ENCODE measurements around the gene SPA17. TPM values are rescaled to one million over a fixed set of nuclear protein-coding genes. Genes with fewer than 3 reads are reported as not detected.

The SPA17 gene
- total RNA-seq, 2 experiments from 2014 or later, result 5.1 to 5.5 TPM

- no peak overlapping the region for H3K4me2 ChIP-seq (ENCODE audit: low read length)
- TF ChIP-seq CTCF (conservative IDR thresholded peaks at IDR 0.05; ENCODE audit: low read length), result no peak
- no peak for TF ChIP-seq EZH2phosphoT487 (IDR thresholded peaks at IDR 0.05; ENCODE audit: borderline replicate concordance, low read depth, low read length)
- CTCF ChIA-PET (ENCODE audit: unreplicated experiment), result no interaction called here
- H4K20me1 ChIP-seq (ENCODE audit: insufficient read depth, low read length), result no peaks in the 10 kb centered on the region
- intact Hi-C loops (cut with micrococcal nuclease; ENCODE audit: unreplicated experiment), result no loop called here
- no TSS peak for BruUV-seq (replicated peaks)
- DNase-seq (ENCODE audit: low spot score), result no peak
- no peaks in the 10 kb centered on the region for H3K36me3 ChIP-seq (ENCODE audit: insufficient read depth, low read length)
- no peaks in the 10 kb centered on the region for H3K9me2 ChIP-seq (ENCODE audit: insufficient read depth, low read length)
- no peaks in the 10 kb centered on the region for H3K79me2 ChIP-seq (ENCODE audit: insufficient read depth, low read depth, low read length)
- no peak overlapping the region for H3K4me3 ChIP-seq (ENCODE audit: low read depth, low read length, poor library complexity, severe bottlenecking)
- POLR2A ChIA-PET, result interaction anchor here (0.5 kb wide), 1 partner anchor 1583 kb away, joined by 4 read pairs; no protein-coding TSS in a partner anchor
- peaks cover 30% of the 10 kb centered on the region for H3K4me1 ChIP-seq (ENCODE audit: insufficient read depth, low read length, poor library complexity, severe bottlenecking)
- no peak overlapping the region for H3K27ac ChIP-seq (ENCODE audit: low read depth, low read length, poor library complexity, severe bottlenecking)
- H2AFZ ChIP-seq (ENCODE audit: low read length), result no peak overlapping the region
- peaks cover 5% of the 10 kb centered on the region; the same call in 1 of the 2 replicates for H3K9me3 ChIP-seq (ENCODE audit: low read length)
Observed at GRCh38 chr11:124667601-124668000, 6.1 kb upstream of the SPA17 start.

GRCh38 chr11:124669193-124669592 is 4.5 kb upstream of the SPA17 start:
- Histone ChIP-seq H2AFZ (ENCODE audit: low read length) (no peak overlapping the region), H3K4me3 (ENCODE audit: low read depth, low read length, poor library complexity, severe bottlenecking) (no peak overlapping the region), H3K4me1 (ENCODE audit: insufficient read depth, low read length, poor library complexity, severe bottlenecking) (peaks cover 35% of the 10 kb centered on the region), H3K9me3 (ENCODE audit: low read length) (peaks cover 5% of the 10 kb centered on the region; the same call in 1 of the 2 replicates), H3K79me2 (ENCODE audit: insufficient read depth, low read depth, low read length) (no peaks in the 10 kb centered on the region), H3K36me3 (ENCODE audit: insufficient read depth, low read length) (no peaks in the 10 kb centered on the region), H3K27ac (ENCODE audit: low read depth, low read length, poor library complexity, severe bottlenecking) (no peak overlapping the region), H3K4me2 (ENCODE audit: low read length) (peak overlapping the region; percentile 60), H4K20me1 (ENCODE audit: insufficient read depth, low read length) (no peaks in the 10 kb centered on the region), H3K9me2 (ENCODE audit: insufficient read depth, low read length) (no peaks in the 10 kb centered on the region)
- BruUV-seq (replicated peaks), result no TSS peak
- intact Hi-C loops (cut with micrococcal nuclease; ENCODE audit: unreplicated experiment), result loop anchor here (1.0 kb wide), 4 partner anchors 77 to 168 kb away; no protein-coding TSS in a partner anchor
- ChIA-PET CTCF (ENCODE audit: unreplicated experiment) (interaction anchor here (0.6 to 2.5 kb wide), 2 partner anchors 45 to 94 kb away, joined by 3 to 9 read pairs; partner anchors contain the start of gene ESAM), POLR2A (interaction anchor here (0.6 to 1.4 kb wide), 3 partner anchors 93 to 167 kb away, joined by 3 read pairs; partner anchors contain the start of gene ESAM)
- DNase-seq (ENCODE audit: low spot score), result peak; percentile 59
- peak; percentile 82 for TF ChIP-seq CTCF (conservative IDR thresholded peaks at IDR 0.05; ENCODE audit: low read length)
- no peak for TF ChIP-seq EZH2phosphoT487 (IDR thresholded peaks at IDR 0.05; ENCODE audit: borderline replicate concordance, low read depth, low read length)

DNA sequence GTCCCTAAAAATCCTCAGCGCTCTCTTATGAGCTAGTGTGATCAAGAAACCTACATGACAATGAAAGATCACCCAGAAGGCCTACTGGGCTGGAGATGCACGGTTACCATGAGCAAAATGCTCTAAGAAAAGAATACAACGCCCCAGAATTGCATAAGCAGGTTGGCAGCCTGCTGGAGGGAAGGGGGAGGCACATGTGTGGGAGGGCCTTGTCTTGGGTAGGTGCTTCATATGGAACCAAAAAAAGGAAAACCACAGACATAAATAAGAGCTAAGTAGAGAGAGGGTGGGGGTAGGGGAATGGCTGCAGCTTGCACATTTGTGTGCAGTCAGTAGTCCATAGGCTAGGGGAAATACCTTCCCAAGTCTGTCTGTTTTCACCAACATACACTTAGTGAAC is 3.0 kb upstream of the SPA17 start:
- H3K4me3 ChIP-seq (ENCODE audit: low read depth, low read length, poor library complexity, severe bottlenecking), result peak overlapping the region; percentile 9
- POLR2A ChIA-PET, result interaction anchor here (0.6 to 1.9 kb wide), 5 partner anchors 30 to 165 kb away, joined by 3 to 7 read pairs (median 4); no protein-coding TSS in a partner anchor

More for the DNA sequence above, 3.0 kb upstream of the SPA17 start:
- TF ChIP-seq EZH2phosphoT487 (IDR thresholded peaks at IDR 0.05; ENCODE audit: borderline replicate concordance, low read depth, low read length) (no peak), CTCF (conservative IDR thresholded peaks at IDR 0.05; ENCODE audit: low read length) (no peak)
- intact Hi-C loops (cut with micrococcal nuclease; ENCODE audit: unreplicated experiment), result no loop called here
- Histone ChIP-seq H3K9me2 (ENCODE audit: insufficient read depth, low read length) (no peaks in the 10 kb centered on the region), H4K20me1 (ENCODE audit: insufficient read depth, low read length) (no peaks in the 10 kb centered on the region), H3K36me3 (ENCODE audit: insufficient read depth, low read length) (no peaks in the 10 kb centered on the region), H3K9me3 (ENCODE audit: low read length) (peaks cover 5% of the 10 kb centered on the region; the same call in 1 of the 2 replicates), H3K79me2 (ENCODE audit: insufficient read depth, low read depth, low read length) (no peaks in the 10 kb centered on the region), H2AFZ (ENCODE audit: low read length) (0 out of 2 replicates have a peak overlapping the region, but pooled peaks have one; percentile 21), H3K27ac (ENCODE audit: low read depth, low read length, poor library complexity, severe bottlenecking) (peak overlapping the region; percentile 2), H3K4me2 (ENCODE audit: low read length) (peak overlapping the region; percentile 60), H3K4me1 (ENCODE audit: insufficient read depth, low read length, poor library complexity, severe bottlenecking) (peaks cover 39% of the 10 kb centered on the region)
- CTCF ChIA-PET (ENCODE audit: unreplicated experiment), result interaction anchor here (1.0 to 2.5 kb wide), 4 partner anchors 76 to 166 kb away, joined by 3 to 9 read pairs (median 4); partner anchors contain the start of gene ESAM
- no TSS peak for BruUV-seq (replicated peaks)
- DNase-seq (ENCODE audit: low spot score), result peak; percentile 51

Data from OCI-LY7 (cell line).